HEK293T (cell line): ENCODE results near the gene GCLM.
A peak's percentile ranks its signal among the peaks of the same experiment; 100 is the strongest.

ENCODE experiments used
- CTCF ChIA-PET: fragments of 350-600 bp; formaldehyde crosslinking; extraction: SDS; loops from one replicate; lab custom pipeline; 2021; ENCODE audit warnings: antibody characterized with exemption, inconsistent platforms; lab: Yijun Ruan, JAX
- POLR2A ChIA-PET: fragments of 350-600 bp; formaldehyde crosslinking; extraction: SDS; loops from one replicate; lab custom pipeline; 2020; ENCODE audit warnings: antibody characterized with exemption, inconsistent platforms; lab: Yijun Ruan, JAX
- DNase-seq: peaks from one replicate; pipeline ENCODE4 v3.0.0; 2012; ENCODE audit warnings: mixed read lengths; ENCODE audit errors: extremely low spot score
- ARNT ChIP-seq: fragments of 450-650 bp; IDR thresholded peaks from 2 replicates; pipeline ENCODE4 v1.6.1; 2017; ENCODE audit warnings: mild to moderate bottlenecking
- BHLHE40 ChIP-seq: fragments of 450-650 bp; IDR thresholded peaks from 2 replicates; pipeline ENCODE4 v1.6.1; 2016; ENCODE audit warnings: mild to moderate bottlenecking, moderate library complexity, borderline replicate concordance
- CTBP1 ChIP-seq: fragments of 450-650 bp; IDR thresholded peaks from 2 replicates; pipeline ENCODE4 v1.6.1; 2016; ENCODE audit warnings: borderline replicate concordance
- ELF4 ChIP-seq: fragments of 450-650 bp; IDR thresholded peaks from 2 replicates; pipeline ENCODE4 v1.6.1; 2017; ENCODE audit warnings: antibody characterized with exemption
- FOXA1 ChIP-seq: fragments of 450-650 bp; IDR thresholded peaks from 2 replicates; pipeline ENCODE4 v1.6.1; 2016; ENCODE audit warnings: mild to moderate bottlenecking
- FOXK2 ChIP-seq: fragments of 450-650 bp; IDR thresholded peaks from 2 replicates; pipeline ENCODE4 v1.6.1; 2016; ENCODE audit warnings: mild to moderate bottlenecking
- FOXM1 ChIP-seq: fragments of 450-650 bp; IDR thresholded peaks from 2 replicates; pipeline ENCODE4 v1.6.1; 2017; ENCODE audit warnings: mild to moderate bottlenecking, borderline replicate concordance
- HDGF ChIP-seq: fragments of 450-650 bp; IDR thresholded peaks from 2 replicates; pipeline ENCODE4 v1.6.1; 2017; ENCODE audit warnings: antibody characterized with exemption, borderline replicate concordance
- L3MBTL2 ChIP-seq: fragments of 450-650 bp; conservative IDR thresholded peaks from 2 replicates; pipeline ENCODE4 v1.6.1; 2016; ENCODE audit warnings: mild to moderate bottlenecking
- LEF1 ChIP-seq: fragments of 450-650 bp; IDR thresholded peaks from 2 replicates; pipeline ENCODE4 v1.6.1; 2017; ENCODE audit warnings: mild to moderate bottlenecking, borderline replicate concordance
- NFRKB ChIP-seq: fragments of 450-650 bp; IDR thresholded peaks from 2 replicates; pipeline ENCODE4 v1.6.1; 2016; ENCODE audit warnings: mild to moderate bottlenecking, moderate library complexity
- PKNOX1 ChIP-seq: fragments of 450-650 bp; IDR thresholded peaks from 2 replicates; pipeline ENCODE4 v1.6.1; 2016
- SP1 ChIP-seq: fragments of 450-650 bp; IDR thresholded peaks from 2 replicates; pipeline ENCODE4 v1.6.1; 2017
- SUZ12 ChIP-seq: fragments of 450-650 bp; IDR thresholded peaks from 2 replicates; pipeline ENCODE4 v1.6.1; 2016; ENCODE audit warnings: mild to moderate bottlenecking
- TARDBP ChIP-seq: fragments of 450-650 bp; IDR thresholded peaks from 2 replicates; pipeline ENCODE4 v1.6.1; 2016
- ZNF384 ChIP-seq: fragments of 450-650 bp; IDR thresholded peaks from 2 replicates; pipeline ENCODE4 v1.6.1; 2016

GCLM gene

GRCh38 chr1:93910305-93910704 lies 1.1 kb upstream of the GCLM start:
- POLR2A ChIA-PET, result interaction anchor here (2.7 kb wide), 1 partner anchor 31 kb away, joined by 16 read pairs; the partner anchor contains the start of gene DNTTIP2
- DNase-seq, result no peak
- TF ChIP-seq SUZ12 (no peak), LEF1 (no peak), FOXA1 (no peak), L3MBTL2 (no peak), PKNOX1 (no peak), ZNF384 (no peak), FOXK2 (no peak), HDGF (no peak), SP1 (no peak)
- CTCF ChIA-PET, result interaction anchor here (0.7 to 1.3 kb wide), 5 partner anchors 11 to 129 kb away, joined by 3 read pairs; no protein-coding TSS in a partner anchor

- DNase-seq, result peak; percentile 39
- CTCF ChIA-PET, result interaction anchor here (0.6 to 1.0 kb wide), 2 partner anchors 25 to 29 kb away, joined by 4 to 11 read pairs; no protein-coding TSS in a partner anchor
- POLR2A ChIA-PET, result interaction anchor here (2.7 kb wide), 1 partner anchor 29 kb away, joined by 16 read pairs; the partner anchor contains the start of gene DNTTIP2
- TF ChIP-seq TARDBP, result no peak
- no peak for TF ChIP-seq LEF1
- no peak for TF ChIP-seq HDGF
- peak; percentile 65 for TF ChIP-seq PKNOX1
Observed at GRCh38 chr1:93908394-93909145, 660 bp downstream of the GCLM start.

GRCh38 chr1:93907718-93908117 lies 1.5 kb downstream of the GCLM start:
- TF ChIP-seq FOXA1 (no peak), NFRKB (no peak), ZNF384 (no peak), PKNOX1 (peak; percentile 57; the same call in 1 of the 2 replicates), FOXM1 (no peak)
- DNase-seq, result no peak
- ChIA-PET POLR2A (interaction anchor here (2.7 kb wide), 1 partner anchor 29 kb away, joined by 16 read pairs; the partner anchor contains the start of gene DNTTIP2), CTCF (no interaction called here)

GRCh38 chr1:93906480-93906879 lies 2.8 kb downstream of the GCLM start:
- DNase-seq, result no peak
- TF ChIP-seq ELF4 (no peak), ZNF384 (no peak), SUZ12 (no peak), LEF1 (no peak), FOXA1 (no peak), FOXM1 (no peak), PKNOX1 (no peak), SP1 (no peak), TARDBP (no peak), L3MBTL2 (no peak), CTBP1 (no peak), BHLHE40 (no peak), NFRKB (no peak), FOXK2 (no peak), ARNT (no peak)
- ChIA-PET CTCF (no interaction called here), POLR2A (no interaction called here)

- no peak for DNase-seq
- TF ChIP-seq ELF4, result no peak
- ChIA-PET CTCF (no interaction called here), POLR2A (no interaction called here)
Observed at GRCh38 chr1:93905734-93906133, 3.5 kb downstream of the GCLM start.

GRCh38 chr1:93905051-93905450 lies 4.2 kb downstream of the GCLM start:
- POLR2A ChIA-PET, result no interaction called here
- CTCF ChIA-PET, result no interaction called here
- no peak for TF ChIP-seq FOXK2
- no peak for TF ChIP-seq FOXA1
- no peak for TF ChIP-seq FOXM1
- TF ChIP-seq SP1, result no peak
- no peak for TF ChIP-seq ELF4
- TF ChIP-seq L3MBTL2, result no peak
- TF ChIP-seq HDGF, result no peak
- TF ChIP-seq ARNT, result no peak
- no peak for DNase-seq
